Right atrium auricular region (tissue), 2 donors: ENCODE results near the gene ITGAV. TPM values are rescaled to one million over a fixed set of nuclear protein-coding genes. Genes with fewer than 3 reads are reported as not detected.

Experiments
- DNase-seq: peaks from one replicate; pipeline ENCODE4 v3.0.0-alpha.2; 2019; ENCODE audit warnings: low spot score
- H3K27ac ChIP-seq, 2 donors: fragments of 200-600 bp; sonication (generic); 1 replicate in 1 of 2; 2 replicates in 1 of 2; pipeline ENCODE4 v1.5.1; 2016 to 2019
- H3K27me3 ChIP-seq, 2 donors: fragments of 200-600 bp; sonication (generic); one replicate each; pipeline versions ENCODE4 v1.5.1 to v1.6.0; 2017 to 2019
- H3K36me3 ChIP-seq: fragments of 200-600 bp; sonication (generic); one replicate; pipeline ENCODE4 v1.5.1; 2016
- H3K4me1 ChIP-seq, 2 donors: fragments of 200-600 bp; sonication (generic); one replicate each; pipeline versions ENCODE4 v1.5.1 to v1.6.0; 2017 to 2019
- H3K4me3 ChIP-seq, 2 donors: fragments of 200-600 bp; sonication (generic); 1 replicate in 1 of 2; 2 replicates in 1 of 2; pipeline ENCODE4 v1.5.1; 2017 to 2019; ENCODE audit warnings: mild to moderate bottlenecking in 1 of 2, moderate library complexity in 1 of 2
- H3K9me3 ChIP-seq, 2 donors: fragments of 200-600 bp; sonication (generic); one replicate each; pipeline ENCODE4 v1.5.1; 2019
- total RNA-seq, 2 donors: library from RNA; depleted of rRNA; stranded (reverse); fragments of >200 nt; gene quantifications; one replicate each; pipeline ENCODE4 v1.1.0, GENCODE V29; 2016
- TF ChIP-seq, protein P1 (sequence below), 2 donors: fragments of 200-600 bp; sonication (generic); IDR thresholded peaks; one replicate each; pipeline ENCODE4 v1.5.1; 2019; ENCODE audit warnings: antibody characterized with exemption in 2 of 2

Gene ITGAV
- total RNA-seq, 2 donors from 2014 or later: 79.8 to 152 TPM

DNA sequence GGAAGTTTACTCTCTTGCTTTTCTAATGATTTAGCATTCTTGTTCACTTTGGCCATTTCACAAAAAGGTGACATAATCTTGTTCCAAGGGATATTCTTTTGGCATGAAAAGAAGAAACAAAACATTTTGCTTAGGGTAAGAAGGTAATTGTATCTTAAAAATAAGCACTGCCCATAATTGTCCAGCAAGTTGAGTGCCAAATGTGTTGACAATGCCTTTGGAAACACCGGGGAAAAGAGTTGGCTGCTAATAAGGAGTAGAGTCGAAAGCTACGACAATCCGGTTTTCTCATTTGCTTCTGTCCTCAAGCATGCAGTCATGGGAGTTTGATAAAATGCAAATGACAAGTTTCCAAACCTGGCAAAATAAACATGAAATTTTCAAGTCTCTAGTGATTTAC lies 27.3 kb downstream of the ITGAV start:
- TF ChIP-seq, protein P1, sequence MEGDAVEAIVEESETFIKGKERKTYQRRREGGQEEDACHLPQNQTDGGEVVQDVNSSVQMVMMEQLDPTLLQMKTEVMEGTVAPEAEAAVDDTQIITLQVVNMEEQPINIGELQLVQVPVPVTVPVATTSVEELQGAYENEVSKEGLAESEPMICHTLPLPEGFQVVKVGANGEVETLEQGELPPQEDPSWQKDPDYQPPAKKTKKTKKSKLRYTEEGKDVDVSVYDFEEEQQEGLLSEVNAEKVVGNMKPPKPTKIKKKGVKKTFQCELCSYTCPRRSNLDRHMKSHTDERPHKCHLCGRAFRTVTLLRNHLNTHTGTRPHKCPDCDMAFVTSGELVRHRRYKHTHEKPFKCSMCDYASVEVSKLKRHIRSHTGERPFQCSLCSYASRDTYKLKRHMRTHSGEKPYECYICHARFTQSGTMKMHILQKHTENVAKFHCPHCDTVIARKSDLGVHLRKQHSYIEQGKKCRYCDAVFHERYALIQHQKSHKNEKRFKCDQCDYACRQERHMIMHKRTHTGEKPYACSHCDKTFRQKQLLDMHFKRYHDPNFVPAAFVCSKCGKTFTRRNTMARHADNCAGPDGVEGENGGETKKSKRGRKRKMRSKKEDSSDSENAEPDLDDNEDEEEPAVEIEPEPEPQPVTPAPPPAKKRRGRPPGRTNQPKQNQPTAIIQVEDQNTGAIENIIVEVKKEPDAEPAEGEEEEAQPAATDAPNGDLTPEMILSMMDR (IDR thresholded peaks at IDR 0.05): no peak
- DNase-seq: no peak
- Histone ChIP-seq H3K27ac (peak overlapping the region in 1 of 2 donors; percentile 9), H3K4me1 (peaks cover 0 to 21% of the 10 kb centered on the region in 2 donors), H3K27me3 (no peaks in the 10 kb centered on the region), H3K9me3 (no peaks in the 10 kb centered on the region), H3K36me3 (no peaks in the 10 kb centered on the region), H3K4me3 (peak overlapping the region in 1 of 2 donors; percentile 14)

- no peaks in the 10 kb centered on the region for H3K9me3 ChIP-seq
- H3K27me3 ChIP-seq: no peaks in the 10 kb centered on the region
- TF ChIP-seq, protein P1 (IDR thresholded peaks at IDR 0.05): no peak
- no peak overlapping the region for H3K27ac ChIP-seq
- DNase-seq: no peak
- peaks cover 4% of the 10 kb centered on the region for H3K36me3 ChIP-seq
- H3K4me3 ChIP-seq: no peak overlapping the region
- H3K4me1 ChIP-seq: peaks cover 0 to 14% of the 10 kb centered on the region in 2 donors
Measured at GRCh38 chr2:186617771-186618170, 27.9 kb downstream of the ITGAV start.

DNA sequence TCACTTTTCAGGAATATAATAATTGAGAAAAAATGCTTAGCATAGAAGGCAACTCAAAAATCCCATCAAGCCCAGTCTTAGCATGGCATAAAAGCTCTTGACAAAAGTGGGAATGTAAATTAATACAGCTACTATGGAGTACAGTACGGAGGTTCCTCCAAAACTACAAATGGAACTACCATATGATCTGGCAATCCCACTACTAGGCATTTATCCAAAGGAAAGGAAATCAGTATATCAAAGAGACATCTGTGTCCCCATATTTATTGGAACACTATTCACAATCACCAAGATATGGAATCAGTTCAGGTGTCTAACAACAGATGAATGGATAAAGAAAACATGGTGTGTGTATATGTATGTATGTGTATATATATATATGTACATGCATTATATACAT lies 28.8 kb downstream of the ITGAV start:
- TF ChIP-seq, protein P1 (IDR thresholded peaks at IDR 0.05): no peak
- Histone ChIP-seq H3K4me3 (no peak overlapping the region), H3K4me1 (peaks cover 0 to 12% of the 10 kb centered on the region in 2 donors), H3K27ac (no peak overlapping the region), H3K27me3 (no peaks in the 10 kb centered on the region), H3K36me3 (peaks cover 13% of the 10 kb centered on the region), H3K9me3 (no peaks in the 10 kb centered on the region)
- DNase-seq: no peak

- peaks cover 28% of the 10 kb centered on the region for H3K36me3 ChIP-seq
Measured at GRCh38 chr2:186623084-186623483, 33.2 kb downstream of the ITGAV start.

GRCh38 chr2:186624276-186624675 lies 34.4 kb downstream of the ITGAV start:
- no peaks in the 10 kb centered on the region for H3K4me1 ChIP-seq
- no peak overlapping the region for H3K4me3 ChIP-seq
- DNase-seq: no peak
- H3K9me3 ChIP-seq: no peaks in the 10 kb centered on the region
- no peak overlapping the region for H3K27ac ChIP-seq
- peaks cover 28% of the 10 kb centered on the region for H3K36me3 ChIP-seq
- H3K27me3 ChIP-seq: no peaks in the 10 kb centered on the region
- TF ChIP-seq, protein P1 (IDR thresholded peaks at IDR 0.05): no peak

More at GRCh38 chr2:186623084-186623483, 33.2 kb downstream of the ITGAV start:
- no peak overlapping the region for H3K4me3 ChIP-seq
- H3K27ac ChIP-seq: no peak overlapping the region
- DNase-seq: no peak
- no peaks in the 10 kb centered on the region for H3K4me1 ChIP-seq
- TF ChIP-seq, protein P1 (IDR thresholded peaks at IDR 0.05): no peak
- no peaks in the 10 kb centered on the region for H3K9me3 ChIP-seq
- no peaks in the 10 kb centered on the region for H3K27me3 ChIP-seq
